Measurements from ENCODE around the gene STRN. TPM values are rescaled to one million over a fixed set of nuclear protein-coding genes. Genes with fewer than 3 reads are reported as not detected.
A peak's percentile ranks its signal among the peaks of the same experiment; 100 is the strongest.

Gene STRN
- total RNA-seq, 3 donors from 2014 or later: 36.1 to 45.7 (median 37.7) TPM

DNA sequence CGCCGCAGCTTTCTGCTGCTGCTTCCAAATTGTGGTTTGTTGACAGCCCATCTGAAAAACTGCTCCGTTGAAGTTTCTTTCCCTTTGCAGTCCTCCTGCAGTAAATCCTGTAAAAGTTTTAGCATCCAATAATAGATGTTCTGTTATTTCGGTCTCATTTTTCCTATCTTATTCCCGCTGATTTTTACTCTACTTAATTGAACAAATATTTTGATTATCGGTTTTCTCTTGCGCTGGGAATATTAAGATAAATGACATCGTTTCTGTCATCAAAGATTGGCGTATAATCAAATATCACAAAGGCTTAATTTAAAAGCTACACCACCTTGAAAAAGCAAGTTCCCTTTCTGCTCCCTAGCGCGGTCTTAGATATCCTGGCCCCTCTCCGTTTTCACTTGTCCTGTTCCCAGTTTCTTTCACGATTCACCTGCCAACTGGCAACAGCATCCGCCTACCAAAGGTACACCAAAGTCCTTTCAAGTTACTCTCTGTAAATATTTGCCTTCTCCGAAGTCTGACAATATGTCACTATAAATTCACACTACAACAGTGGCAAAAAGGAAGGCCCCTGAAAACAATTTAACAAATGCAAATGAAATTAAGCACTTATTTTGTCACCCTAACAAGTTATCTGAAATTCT, 1.0 kb upstream of the STRN start:
- ATAC-seq: peak; percentile 24
- no peaks in the 10 kb centered on the region for H3K9me3 ChIP-seq
- intact Hi-C loops (cut with DNase I, micrococcal nuclease): no loop called here
- TF ChIP-seq, protein P1, sequence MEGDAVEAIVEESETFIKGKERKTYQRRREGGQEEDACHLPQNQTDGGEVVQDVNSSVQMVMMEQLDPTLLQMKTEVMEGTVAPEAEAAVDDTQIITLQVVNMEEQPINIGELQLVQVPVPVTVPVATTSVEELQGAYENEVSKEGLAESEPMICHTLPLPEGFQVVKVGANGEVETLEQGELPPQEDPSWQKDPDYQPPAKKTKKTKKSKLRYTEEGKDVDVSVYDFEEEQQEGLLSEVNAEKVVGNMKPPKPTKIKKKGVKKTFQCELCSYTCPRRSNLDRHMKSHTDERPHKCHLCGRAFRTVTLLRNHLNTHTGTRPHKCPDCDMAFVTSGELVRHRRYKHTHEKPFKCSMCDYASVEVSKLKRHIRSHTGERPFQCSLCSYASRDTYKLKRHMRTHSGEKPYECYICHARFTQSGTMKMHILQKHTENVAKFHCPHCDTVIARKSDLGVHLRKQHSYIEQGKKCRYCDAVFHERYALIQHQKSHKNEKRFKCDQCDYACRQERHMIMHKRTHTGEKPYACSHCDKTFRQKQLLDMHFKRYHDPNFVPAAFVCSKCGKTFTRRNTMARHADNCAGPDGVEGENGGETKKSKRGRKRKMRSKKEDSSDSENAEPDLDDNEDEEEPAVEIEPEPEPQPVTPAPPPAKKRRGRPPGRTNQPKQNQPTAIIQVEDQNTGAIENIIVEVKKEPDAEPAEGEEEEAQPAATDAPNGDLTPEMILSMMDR (IDR thresholded peaks at IDR 0.05): no peak
- no peaks in the 10 kb centered on the region for H3K36me3 ChIP-seq (ENCODE audit: low read depth)
- H3K4me1 ChIP-seq (ENCODE audit: low read depth): peaks cover 13% of the 10 kb centered on the region
- DNase-seq: peak in 2 of 3 donors; percentile 54 to 75
- H3K4me3 ChIP-seq: peak overlapping the region; percentile 10

DNA sequence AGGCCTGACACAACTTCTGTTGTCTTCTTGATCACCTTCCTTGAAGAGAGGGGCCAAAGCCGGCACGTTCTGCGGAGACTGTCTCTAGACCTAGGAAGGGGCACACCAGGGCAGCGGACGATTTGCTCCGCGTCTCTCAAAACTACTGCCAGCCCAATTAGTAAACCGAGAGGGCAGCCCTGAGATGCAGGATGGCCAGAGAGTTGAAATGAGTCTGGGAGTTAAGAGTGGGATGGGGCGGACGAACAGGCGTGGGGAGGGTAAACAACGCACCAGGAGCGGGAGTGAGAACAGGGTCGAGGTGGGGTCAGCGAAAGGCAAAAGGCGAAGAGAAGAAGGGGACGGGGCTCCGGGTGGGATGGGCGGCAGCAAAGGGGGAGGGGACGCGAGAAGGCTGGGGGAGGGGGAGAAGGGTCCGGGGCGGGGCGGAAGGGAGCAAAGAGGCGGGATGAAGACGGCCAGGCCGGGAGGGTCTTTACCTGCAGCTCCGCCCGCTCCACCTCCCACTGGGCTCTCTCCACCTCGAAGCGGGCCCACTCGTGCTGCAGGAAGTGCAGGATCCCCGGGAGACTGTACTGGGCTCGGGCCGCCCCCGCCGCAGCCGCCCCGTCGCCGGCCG, 476 bp downstream of the STRN start:
- Histone ChIP-seq H3K4me3 (peak overlapping the region; percentile 95), H3K4me1 (ENCODE audit: low read depth) (peaks cover 13% of the 10 kb centered on the region), H3K9me3 (no peaks in the 10 kb centered on the region), H3K36me3 (ENCODE audit: low read depth) (no peaks in the 10 kb centered on the region)
- TF ChIP-seq, protein P1 (IDR thresholded peaks at IDR 0.05): no peak
- DNase-seq: peak in 2 of 3 donors; percentile 63 to 86
- intact Hi-C loops (cut with DNase I, micrococcal nuclease): no loop called here
- peak; percentile 22 for ATAC-seq

DNA sequence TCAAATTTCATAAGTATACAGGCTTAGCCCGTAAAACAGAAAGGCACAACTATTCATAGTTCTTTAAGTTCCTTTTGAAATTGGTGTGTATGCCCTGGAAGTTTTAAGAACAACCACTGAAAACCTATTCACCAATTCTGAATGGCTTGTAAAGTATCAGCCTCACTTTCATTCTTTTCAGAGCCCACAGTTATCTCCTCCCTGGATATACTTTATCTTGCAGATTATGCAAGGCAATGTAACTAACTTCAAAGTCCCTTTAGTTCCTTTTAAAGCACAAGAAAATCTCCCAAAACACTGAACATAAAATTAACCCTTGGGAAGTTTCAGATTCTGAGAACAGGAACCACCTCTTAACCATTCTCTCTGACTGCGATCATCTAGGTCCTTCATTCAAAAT, 1.1 kb downstream of the STRN start:
- H3K4me3 ChIP-seq: no peak overlapping the region
- H3K9me3 ChIP-seq: no peaks in the 10 kb centered on the region
- TF ChIP-seq, protein P1 (IDR thresholded peaks at IDR 0.05): no peak
- ATAC-seq: no peak
- H3K4me1 ChIP-seq (ENCODE audit: low read depth): peaks cover 13% of the 10 kb centered on the region
- intact Hi-C loops (cut with DNase I, micrococcal nuclease): no loop called here
- no peak for DNase-seq
- H3K36me3 ChIP-seq (ENCODE audit: low read depth): no peaks in the 10 kb centered on the region

DNA sequence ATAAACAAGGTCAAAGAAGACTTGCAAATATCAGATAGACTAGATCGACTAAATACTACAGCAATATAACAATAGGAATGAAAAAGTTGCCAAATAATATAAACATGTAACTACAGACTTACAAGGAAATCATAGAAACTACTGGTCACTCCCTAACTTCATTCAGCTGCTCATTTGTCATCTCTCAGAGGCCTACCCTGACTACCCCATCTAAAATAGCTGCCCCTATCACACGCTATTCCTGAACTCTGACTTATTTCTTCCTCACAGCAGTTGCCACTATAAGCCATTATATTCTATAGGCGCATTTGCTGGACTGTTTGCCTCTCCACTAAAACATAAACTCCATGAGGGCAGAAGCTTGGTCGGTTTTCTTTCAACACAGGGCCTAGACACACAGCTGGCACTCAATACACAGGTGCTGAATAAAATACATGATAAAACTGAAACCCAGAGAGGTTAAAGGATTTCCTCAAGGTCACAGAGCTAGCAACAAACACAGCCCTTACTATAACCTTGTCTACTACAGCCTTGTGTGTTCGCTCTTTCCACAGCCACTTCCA, 1.8 kb downstream of the STRN start:
- Histone ChIP-seq H3K4me1 (ENCODE audit: low read depth) (peaks cover 13% of the 10 kb centered on the region), H3K9me3 (no peaks in the 10 kb centered on the region), H3K36me3 (ENCODE audit: low read depth) (no peaks in the 10 kb centered on the region), H3K4me3 (no peak overlapping the region)
- intact Hi-C loops (cut with DNase I, micrococcal nuclease): no loop called here
- TF ChIP-seq, protein P1 (IDR thresholded peaks at IDR 0.05): no peak
- no peak for DNase-seq
- no peak for ATAC-seq

DNA sequence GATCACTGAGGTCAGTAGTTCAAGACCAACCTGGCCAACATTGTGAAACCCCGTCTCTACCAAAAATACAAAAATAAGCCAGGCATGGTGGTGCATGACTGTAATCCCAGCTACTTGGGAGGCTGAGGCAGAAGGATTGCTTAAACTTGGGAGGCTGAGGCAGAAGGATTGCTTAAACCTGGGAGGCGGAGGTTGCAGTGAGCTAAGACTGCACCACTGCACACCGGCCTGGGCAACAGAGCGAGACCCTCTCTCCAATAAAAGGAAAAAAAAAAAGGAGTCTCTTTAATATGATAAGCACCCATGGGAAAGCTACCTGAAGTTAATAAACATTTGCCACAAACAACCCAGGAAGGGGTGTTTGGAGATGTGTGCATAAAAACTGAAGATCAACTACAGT, 2.6 kb downstream of the STRN start:
- TF ChIP-seq, protein P1 (IDR thresholded peaks at IDR 0.05): no peak
- no peaks in the 10 kb centered on the region for H3K9me3 ChIP-seq
- intact Hi-C loops (cut with DNase I, micrococcal nuclease): no loop called here
- ATAC-seq (no peak), DNase-seq (no peak)
- H3K4me3 ChIP-seq: no peak overlapping the region
- no peaks in the 10 kb centered on the region for H3K36me3 ChIP-seq (ENCODE audit: low read depth)
- H3K4me1 ChIP-seq (ENCODE audit: low read depth): peaks cover 13% of the 10 kb centered on the region
